HG03039 (cell line): ENCODE data around the gene KRT9.

Source experiments
- ATAC-seq: cut with Tn5 transposase; IDR thresholded peaks from one replicate; pipeline ENCODE4 v1.9.1; 2021; ENCODE audit warnings: mild to moderate bottlenecking, moderate library complexity; ENCODE audit not compliant: unreplicated experiment

The KRT9 gene

DNA sequence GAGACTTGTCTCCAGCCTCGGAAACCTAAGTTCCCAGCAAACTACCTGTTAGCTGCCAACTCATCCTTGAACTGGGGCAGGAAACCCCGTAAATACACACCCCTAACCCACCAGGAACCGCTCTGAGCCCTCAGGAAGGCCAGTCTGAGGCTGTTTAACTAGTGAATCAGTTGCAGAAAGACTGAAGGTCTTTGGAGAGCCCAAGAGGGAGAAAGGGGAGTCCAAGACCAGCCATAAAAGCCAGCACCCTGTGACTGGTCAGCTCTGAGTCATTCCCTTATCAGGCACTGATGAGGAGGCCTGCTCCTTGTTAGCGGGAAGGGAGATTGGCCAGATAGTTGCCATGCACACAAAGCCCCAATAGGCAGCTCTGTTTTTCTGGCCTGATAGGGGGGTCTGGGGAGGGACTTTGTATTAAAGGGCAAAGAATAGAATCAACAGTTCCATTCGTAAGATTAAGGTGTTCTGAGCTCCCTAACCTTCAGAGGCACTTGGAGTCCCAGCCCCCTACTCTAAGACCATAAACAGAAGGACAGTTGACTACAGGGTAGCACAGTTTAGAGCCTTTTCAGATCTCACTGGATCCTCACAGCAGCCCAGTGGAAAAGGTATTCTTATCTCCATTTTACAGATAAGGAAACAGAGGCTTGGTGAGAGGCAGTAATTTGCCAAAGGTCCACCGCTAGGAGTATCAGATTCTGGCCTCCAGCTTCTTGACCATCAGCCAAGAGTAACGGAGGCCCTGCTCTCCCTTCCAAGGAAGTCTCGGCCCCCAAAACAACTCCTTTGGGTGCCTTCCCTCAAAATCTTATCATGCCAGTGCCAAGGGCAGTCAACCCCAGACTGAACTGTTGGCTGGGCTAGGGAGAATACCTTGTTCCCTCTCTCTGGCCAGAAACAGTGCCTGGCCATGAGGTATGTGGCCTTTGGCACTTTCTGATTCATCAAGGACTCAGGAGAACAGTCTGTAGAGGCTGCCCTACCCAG is 41.5 kb downstream of the KRT9 start:
- ATAC-seq: no peak

- no peak for ATAC-seq
Measured at GRCh38 chr17:41529491-41529915, 42.4 kb downstream of the KRT9 start.

DNA sequence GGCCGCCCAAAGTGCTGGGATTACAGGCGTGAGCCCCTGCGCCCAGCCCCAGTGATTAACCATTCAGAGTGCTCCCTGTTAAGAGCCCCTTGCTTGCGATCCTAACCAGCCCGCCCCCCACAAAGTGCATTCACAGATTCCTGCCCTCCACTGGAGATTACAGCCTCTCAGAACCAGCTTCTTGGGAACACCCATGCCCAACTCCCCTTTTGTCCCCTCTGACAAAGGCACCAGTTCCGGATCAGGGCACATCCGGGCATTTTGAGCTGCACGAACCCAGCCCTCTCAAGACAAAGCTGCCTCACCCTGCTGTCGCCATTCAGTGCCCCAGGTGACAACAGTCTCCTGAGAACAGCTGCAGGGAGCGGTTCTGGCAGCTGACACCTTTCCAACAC is 42.9 kb downstream of the KRT9 start:
- no peak for ATAC-seq

DNA sequence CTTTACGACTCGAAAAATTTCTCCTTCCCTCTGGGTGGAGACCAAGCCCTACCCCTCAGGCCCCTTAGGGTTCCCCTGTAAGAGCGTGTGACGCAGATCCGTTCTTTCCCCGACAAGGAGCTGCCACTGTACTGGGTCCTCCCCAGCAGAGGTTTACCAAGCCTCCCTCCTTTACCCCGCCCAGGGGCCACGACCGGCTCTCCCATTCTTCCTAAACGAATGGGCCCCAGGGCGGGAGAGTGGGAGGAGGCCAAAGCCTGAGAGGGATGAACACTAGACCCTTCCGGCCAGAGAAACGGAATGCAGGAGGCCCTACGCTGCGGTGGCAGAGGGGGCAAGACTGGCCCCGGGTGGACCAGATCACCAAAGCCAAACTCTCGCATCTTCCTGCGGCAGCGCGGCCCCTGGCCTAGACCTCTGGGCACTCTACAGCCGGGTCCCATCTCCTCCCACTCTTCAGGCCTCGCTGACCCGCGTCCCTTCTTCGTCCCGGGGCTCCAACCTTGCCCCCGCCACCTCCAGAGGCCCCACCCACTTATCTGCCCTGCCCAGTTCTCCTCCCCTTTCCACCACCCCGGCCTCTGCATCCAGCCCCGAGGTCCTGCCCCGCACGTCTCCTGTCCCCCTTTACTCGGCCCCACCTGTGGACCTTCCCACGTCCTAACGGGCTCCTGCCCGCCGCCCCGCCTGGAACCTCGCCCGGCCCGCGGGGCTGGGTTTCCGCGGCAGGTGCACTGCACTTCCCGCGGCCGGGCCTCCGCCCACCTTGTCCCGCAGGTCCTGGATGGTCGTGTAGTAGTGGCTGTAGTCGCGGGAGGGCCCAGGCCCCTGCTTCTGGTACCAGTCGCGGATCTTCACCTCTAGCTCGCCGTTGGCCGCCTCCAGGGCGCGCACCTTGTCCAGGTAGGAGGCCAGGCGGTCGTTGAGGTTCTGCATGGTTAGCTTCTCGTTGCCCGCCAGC is 44.5 kb downstream of the KRT9 start:
- no peak for ATAC-seq

GRCh38 chr17:41524261-41524660 is 47.6 kb downstream of the KRT9 start:
- ATAC-seq: no peak

- ATAC-seq: no peak
Measured at GRCh38 chr17:41523787-41524186, 48.1 kb downstream of the KRT9 start.

GRCh38 chr17:41523225-41523593 is 48.6 kb downstream of the KRT9 start:
- ATAC-seq: no peak

DNA sequence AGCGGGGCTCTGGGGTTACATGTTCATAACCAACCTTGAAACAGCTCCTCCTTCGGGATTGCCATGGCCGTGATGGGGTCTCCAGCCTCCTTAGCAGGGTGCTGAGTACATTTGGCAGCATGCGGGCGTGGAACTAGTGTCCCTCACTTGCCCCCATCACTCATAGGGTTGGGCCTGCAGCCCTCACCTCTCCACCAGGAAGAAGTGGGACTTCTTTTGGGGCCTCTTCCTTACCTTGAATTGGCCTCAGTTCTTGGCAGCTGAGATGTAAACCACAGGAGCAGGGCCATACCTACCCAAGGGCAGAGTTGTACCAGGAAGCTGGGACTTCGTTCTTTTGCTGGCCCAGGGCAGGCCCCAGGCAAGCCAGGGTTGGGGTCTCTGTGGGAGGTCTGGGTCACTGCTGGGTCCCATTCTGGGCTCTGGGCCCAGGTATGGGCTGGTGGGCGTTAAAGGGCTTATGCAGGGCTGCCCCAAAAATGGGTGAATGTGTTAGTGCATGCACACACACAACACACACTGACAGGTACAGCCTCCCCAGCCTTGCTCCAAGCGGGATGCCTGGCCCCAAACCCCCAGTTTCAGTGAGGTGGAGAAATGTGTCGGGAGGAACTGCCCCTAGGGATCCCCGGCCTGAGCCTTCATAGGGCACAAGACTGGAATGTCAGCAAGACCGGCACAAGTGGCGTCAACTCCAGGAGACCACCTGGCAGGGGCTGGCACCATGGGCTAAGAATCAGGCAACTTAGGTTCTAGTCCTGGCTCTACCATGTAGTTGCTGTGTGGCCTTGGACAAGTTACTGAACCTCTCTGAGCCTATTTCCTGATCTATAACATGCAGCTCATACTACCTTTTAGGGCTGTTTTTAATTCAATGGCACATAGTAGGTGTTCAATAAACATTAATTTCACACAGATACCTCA is 49.3 kb downstream of the KRT9 start:
- no peak for ATAC-seq

GRCh38 chr17:41521574-41522261 is 50.1 kb downstream of the KRT9 start:
- ATAC-seq: no peak

DNA sequence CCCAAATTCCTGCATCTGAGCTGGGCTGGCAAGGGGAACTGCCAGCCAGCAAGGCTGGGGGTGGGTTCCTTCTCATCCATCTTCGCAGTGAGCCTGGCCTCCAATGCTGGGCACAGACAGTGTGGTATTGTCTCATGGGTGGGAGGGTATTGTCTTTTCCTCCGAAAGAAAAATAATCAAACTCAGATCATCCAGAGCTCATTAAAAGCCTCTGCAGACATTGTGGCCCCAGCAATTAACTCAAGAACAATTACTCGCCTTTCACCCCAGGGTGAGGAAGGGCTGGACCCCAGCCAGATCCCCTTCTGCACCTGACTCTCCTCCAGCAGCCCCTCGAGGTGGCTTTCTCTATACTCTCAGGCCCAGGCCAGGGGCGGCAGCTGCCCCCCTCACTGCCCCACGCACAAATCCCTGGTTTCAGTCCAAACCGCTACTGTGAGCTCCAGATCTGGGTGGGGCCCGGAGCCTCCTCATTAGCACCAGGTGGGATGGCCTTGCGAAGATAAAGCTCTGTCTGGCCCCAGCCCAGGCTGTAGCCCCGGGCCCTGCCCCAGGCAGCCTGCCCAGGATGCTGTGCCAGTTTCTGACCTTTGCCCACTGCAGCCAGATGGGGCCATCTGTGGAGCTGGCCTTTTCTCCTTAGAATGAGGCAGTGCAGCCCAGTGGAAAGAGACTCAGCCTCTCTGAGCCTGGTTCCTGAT is 50.9 kb downstream of the KRT9 start:
- no peak for ATAC-seq

DNA sequence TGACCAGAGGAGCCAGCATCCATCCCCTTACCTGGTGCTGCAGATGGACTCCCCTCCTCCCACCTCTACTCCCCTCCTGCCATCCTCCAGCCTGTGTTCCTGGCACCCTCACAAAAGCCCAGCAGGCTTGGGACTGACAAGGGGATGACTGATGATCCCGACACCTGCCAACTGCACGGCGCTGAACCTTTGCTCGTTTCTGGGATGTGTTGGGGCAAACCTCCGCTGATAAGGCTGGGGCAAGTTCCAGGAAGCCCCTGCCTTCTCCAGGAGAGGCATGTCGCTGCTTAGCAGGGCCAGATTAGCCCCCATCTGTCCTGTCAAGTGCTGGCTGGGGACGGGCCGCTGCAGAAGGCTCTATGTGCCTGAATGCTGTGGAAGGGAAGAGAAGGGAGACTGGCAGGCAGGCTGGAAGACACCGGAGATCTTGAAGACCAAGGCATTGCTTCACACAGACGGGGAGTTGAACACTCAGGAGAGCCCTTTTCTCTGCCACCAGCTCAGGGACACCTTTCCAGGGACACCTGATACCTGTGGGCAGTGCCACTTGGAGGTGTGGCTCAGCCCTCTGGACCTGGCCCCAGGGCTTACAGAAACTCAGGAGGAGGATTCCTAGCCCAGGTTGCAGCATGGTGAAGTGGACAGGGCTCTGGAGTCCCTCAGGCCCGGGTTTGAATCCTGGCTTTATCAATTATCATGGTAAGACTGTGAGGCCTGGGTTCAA is 52.2 kb downstream of the KRT9 start:
- ATAC-seq: no peak

- no peak for ATAC-seq
Measured at GRCh38 chr17:41518789-41519449, 52.9 kb downstream of the KRT9 start, which contains the start of gene KRT15. Gene KRT15, minus strand, starts transcription at chr17:41518890. Its CDS starts 63 bp downstream, at chr17:41518827.

DNA sequence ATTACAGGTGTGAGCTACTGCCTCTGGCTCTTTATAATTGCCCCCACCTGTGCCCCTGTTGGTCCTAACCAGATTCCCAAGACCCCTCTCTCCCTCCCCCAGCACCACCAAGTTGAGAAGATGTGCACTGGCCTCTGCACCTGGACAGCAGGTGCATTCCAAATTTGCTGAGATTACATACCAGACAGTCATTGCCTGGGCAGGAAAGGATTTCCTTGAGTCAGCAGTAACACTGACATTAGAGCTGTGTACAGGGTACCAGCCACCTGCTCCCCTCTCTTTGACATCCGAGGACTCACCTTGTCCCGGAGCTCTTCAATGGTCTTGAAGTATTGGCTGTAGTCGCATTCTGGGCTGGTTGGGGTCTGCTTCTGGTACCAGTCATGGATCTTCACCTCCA is 53.8 kb downstream of the KRT9 start:
- no peak for ATAC-seq

- no peak for ATAC-seq
Measured at GRCh38 chr17:41516830-41517283, 55.0 kb downstream of the KRT9 start.

GRCh38 chr17:41516147-41516829 is 55.6 kb downstream of the KRT9 start:
- ATAC-seq: no peak
